HG03135 (cell line): ENCODE data around the gene RPS6KA2.

Source experiments
- ATAC-seq: cut with Tn5 transposase; IDR thresholded peaks from one replicate; pipeline ENCODE4 v1.9.1; 2021; ENCODE audit warnings: mild to moderate bottlenecking, moderate library complexity; ENCODE audit not compliant: unreplicated experiment

RPS6KA2 gene

GRCh38 chr6:166436195-166437139 lies 190.6 kb downstream of the RPS6KA2 start:
- ATAC-seq, result no peak

- ATAC-seq, result no peak
Observed at GRCh38 chr6:166435574-166435973, 191.5 kb downstream of the RPS6KA2 start.

- no peak for ATAC-seq
Observed at GRCh38 chr6:166434336-166434735, 192.7 kb downstream of the RPS6KA2 start.

- no peak for ATAC-seq
Observed at GRCh38 chr6:166433096-166433495, 194.0 kb downstream of the RPS6KA2 start.

- ATAC-seq, result no peak
Observed at GRCh38 chr6:166430269-166430668, 196.8 kb downstream of the RPS6KA2 start.

GRCh38 chr6:166424431-166424830 lies 202.6 kb downstream of the RPS6KA2 start:
- ATAC-seq, result no peak

GRCh38 chr6:166423781-166424180 lies 203.3 kb downstream of the RPS6KA2 start:
- no peak for ATAC-seq

GRCh38 chr6:166423051-166423745 lies 203.9 kb downstream of the RPS6KA2 start:
- no peak for ATAC-seq

GRCh38 chr6:166422201-166422940 lies 204.7 kb downstream of the RPS6KA2 start:
- no peak for ATAC-seq

- no peak for ATAC-seq
Observed at GRCh38 chr6:166420351-166420750, 206.7 kb downstream of the RPS6KA2 start.

- ATAC-seq, result no peak
Observed at GRCh38 chr6:166419717-166420116, 207.3 kb downstream of the RPS6KA2 start.

- peak; percentile 97 for ATAC-seq
Observed at GRCh38 chr6:166419286-166419685, 207.8 kb downstream of the RPS6KA2 start.

- ATAC-seq, result no peak
Observed at GRCh38 chr6:166418691-166419143, 208.3 kb downstream of the RPS6KA2 start.

GRCh38 chr6:166417285-166417691 lies 209.8 kb downstream of the RPS6KA2 start:
- no peak for ATAC-seq

GRCh38 chr6:166415833-166416347 lies 211.2 kb downstream of the RPS6KA2 start:
- ATAC-seq, result no peak

- ATAC-seq, result no peak
Observed at GRCh38 chr6:166415306-166415705, 211.7 kb downstream of the RPS6KA2 start.

- no peak for ATAC-seq
Observed at GRCh38 chr6:166413491-166413951, 213.5 kb downstream of the RPS6KA2 start.

- ATAC-seq, result no peak
Observed at GRCh38 chr6:166412911-166413384, 214.1 kb downstream of the RPS6KA2 start.

GRCh38 chr6:166412156-166412910 lies 214.7 kb downstream of the RPS6KA2 start:
- no peak for ATAC-seq

GRCh38 chr6:166411721-166412151 lies 215.3 kb downstream of the RPS6KA2 start:
- ATAC-seq, result no peak
